ENCODE data around the gene PEX16. TPM values are rescaled to one million over a fixed set of nuclear protein-coding genes. Genes with fewer than 3 reads are reported as not detected.
A peak's percentile ranks its signal among the peaks of the same experiment; 100 is the strongest.

The PEX16 gene
- polyA plus RNA-seq (ENCODE audit: insufficient read length in 10 of 10): 10 to 100 TPM in 7 of 10 donors, 1 to 10 TPM in 3; 7.6 to 13.9 (median 10.2) TPM
- long read RNA-seq, donor 1, partial matches to known transcripts: 0 of 5 reads
- long read RNA-seq, donor 1, other reads (novel, unspliced or antisense): 0 of 5 reads
- long read RNA-seq, donor 2, partial matches to known transcripts: 0 of 3 reads
- long read RNA-seq, donor 2, other reads (novel, unspliced or antisense): 0 of 3 reads
- long read RNA-seq, donor 3: 0 reads
- long read RNA-seq, donor 4, partial matches to known transcripts: 0 of 3 reads
- long read RNA-seq, donor 4, other reads (novel, unspliced or antisense): 0 of 3 reads
- long read RNA-seq, donor 5, transcript PEX16-202 (11 exons, 1,335 nt): major isoform, 5 of 5 reads
- long read RNA-seq, donor 5, partial matches to known transcripts: 0 of 5 reads
- long read RNA-seq, donor 5, other reads (novel, unspliced or antisense): 0 of 5 reads
- long read RNA-seq, donor 6, transcript PEX16-202 (11 exons, 1,335 nt): major isoform, 6 of 11 reads
- long read RNA-seq, donor 6, partial matches to known transcripts: 5 of 11 reads
- long read RNA-seq, donor 6, other reads (novel, unspliced or antisense): 0 of 11 reads
- long read RNA-seq, donor 7, partial matches to known transcripts: 0 of 4 reads
- long read RNA-seq, donor 7, other reads (novel, unspliced or antisense): 0 of 4 reads
- long read RNA-seq, donor 8, partial matches to known transcripts: 0 of 2 reads
- long read RNA-seq, donor 8, other reads (novel, unspliced or antisense): 0 of 2 reads
- long read RNA-seq, donor 9, partial matches to known transcripts: 0 of 1 reads
- long read RNA-seq, donor 9, other reads (novel, unspliced or antisense): 0 of 1 reads

- peak; percentile 98 to 99 (median 99) for DNase-seq
These were observed at the start of gene PEX16 for GRCh38 chr11:45917623-45918330. PEX16 (minus strand) TSS chr11:45917877; CDS start chr11:45917811, 66 bp downstream.

GRCh38 chr11:45964911-45965389 is 47.3 kb upstream of the PEX16 start:
- DNase-seq: peak; percentile 66 to 89 (median 81)

- no peak for DNase-seq
These were observed 44.1 kb upstream of the PEX16 start for GRCh38 chr11:45961751-45962240.

- peak; percentile 56 to 77 (median 62) for DNase-seq
These were observed 42.9 kb upstream of the PEX16 start for GRCh38 chr11:45960387-45961095.

GRCh38 chr11:45959851-45960250 is 42.2 kb upstream of the PEX16 start:
- peak in 1 of 3 donors; percentile 60 for DNase-seq

- peak in 1 of 3 donors; percentile 32 for DNase-seq
These were observed 32.3 kb upstream of the PEX16 start for GRCh38 chr11:45949992-45950407.

GRCh38 chr11:45948356-45948755 is 30.7 kb upstream of the PEX16 start:
- DNase-seq: no peak

- DNase-seq: no peak
These were observed 30.2 kb upstream of the PEX16 start for GRCh38 chr11:45947885-45948284.

GRCh38 chr11:45945397-45945999 is 27.8 kb upstream of the PEX16 start:
- DNase-seq: no peak

- DNase-seq: no peak
These were observed 24.7 kb upstream of the PEX16 start for GRCh38 chr11:45942381-45942780.

- no peak for DNase-seq
These were observed 23.6 kb upstream of the PEX16 start for GRCh38 chr11:45941285-45941684.

- DNase-seq: no peak
These were observed 22.2 kb upstream of the PEX16 start for GRCh38 chr11:45939836-45940235.

GRCh38 chr11:45937916-45938315 is 20.2 kb upstream of the PEX16 start:
- DNase-seq: no peak

- no peak for DNase-seq
These were observed 18.9 kb upstream of the PEX16 start for GRCh38 chr11:45936511-45937054.

GRCh38 chr11:45935349-45936064 is 17.8 kb upstream of the PEX16 start:
- DNase-seq: no peak

GRCh38 chr11:45934580-45935318 is 17.1 kb upstream of the PEX16 start:
- no peak for DNase-seq

GRCh38 chr11:45933846-45934579 is 16.3 kb upstream of the PEX16 start:
- DNase-seq: no peak

Data from muscle of back (tissue), 13 donors.